T-cell (primary cell): ENCODE data around the gene HPS3. TPM values are rescaled to one million over a fixed set of nuclear protein-coding genes. Genes with fewer than 3 reads are reported as not detected.

ENCODE experiments used
- ATAC-seq, 4 experiments: fragments of 200-7000 bp in 3 of 4; fragments of 150-1000 bp in 1 of 4; cut with Tn5 transposase; replicated peaks in 1 of 4; 1 replicate in 3 of 4; 2 replicates in 1 of 4; pipeline ENCODE4 v1.10.0; 2021; ENCODE audit warnings: moderate library complexity in 3 of 4, mild to moderate bottlenecking in 2 of 4, moderate number of reproducible peaks in 1 of 4
- CTCF ChIA-PET, 2 donors: fragments of 300-600 bp; sonication (Branson Sonifier 250); formaldehyde crosslinking; loops; one replicate each; lab custom pipeline; 2022; ENCODE audit warnings: antibody characterized with exemption in 2 of 2; lab: Charles Lee
- POLR2A ChIA-PET, 2 donors: fragments of 300-600 bp; sonication (Branson Sonifier 250); formaldehyde crosslinking; loops; one replicate each; lab custom pipeline; 2022; ENCODE audit warnings: antibody characterized with exemption in 2 of 2; lab: Charles Lee
- DNase-seq, 35 experiments: peaks; one replicate each; pipeline versions ENCODE4 v3.0.0 to v3.0.0-alpha.2; 2013 to 2023
- H3K27ac ChIP-seq: one replicate; pipeline ENCODE4 v1.5.1; 2013; ENCODE audit warnings: low read length
- H3K27me3 ChIP-seq, 2 experiments: replicated peaks in 1 of 2; 1 replicate in 1 of 2; 2 replicates in 1 of 2; pipeline versions ENCODE4 v1.6.1 to v1.7.0; 2013; ENCODE audit warnings: low read length in 1 of 2, mixed read lengths in 1 of 2; ENCODE audit not compliant: control insufficient read depth in 2 of 2, insufficient read depth in 2 of 2; ENCODE audit errors: extremely low read depth in 1 of 2
- H3K36me3 ChIP-seq, 2 donors: 1 replicate in 1 of 2; 2 replicates in 1 of 2; pipeline versions ENCODE4 v1.6.1 to v1.7.0; 2013; ENCODE audit warnings: low read length in 1 of 2; ENCODE audit not compliant: control insufficient read depth in 2 of 2, insufficient read depth in 1 of 2; ENCODE audit errors: extremely low read depth in 1 of 2
- H3K4me1 ChIP-seq, 2 experiments: 1 replicate in 1 of 2; 2 replicates in 1 of 2; pipeline versions ENCODE4 v1.6.1 to v1.7.0; 2013; ENCODE audit warnings: low read length in 2 of 2, mixed read lengths in 1 of 2; ENCODE audit not compliant: insufficient read depth in 2 of 2, control insufficient read depth in 1 of 2; ENCODE audit errors: extremely low read depth in 1 of 2
- H3K4me3 ChIP-seq, 2 donors: 1 replicate in 1 of 2; 2 replicates in 1 of 2; pipeline versions ENCODE4 v1.5.1 to v1.7.0; 2013; ENCODE audit warnings: mild to moderate bottlenecking in 2 of 2, low read length in 1 of 2, moderate library complexity in 1 of 2; ENCODE audit not compliant: control insufficient read depth in 1 of 2; ENCODE audit errors: extremely low read depth in 1 of 2
- H3K9me3 ChIP-seq: 2 replicates; pipeline ENCODE4 v1.7.0; 2013
- H3K27ac Mint-ChIP-seq, 2 donors: one replicate each; pipeline ENCODE4 v1.8.0; 2020 to 2021; ENCODE audit warnings: mild to moderate bottlenecking in 2 of 2, mixed read lengths in 2 of 2
- H3K27me3 Mint-ChIP-seq, 2 donors: one replicate each; pipeline ENCODE4 v1.8.0; 2021 to 2022; ENCODE audit warnings: mixed read lengths in 2 of 2
- H3K36me3 Mint-ChIP-seq: one replicate; pipeline ENCODE4 v1.8.0; 2021; ENCODE audit warnings: mixed read lengths
- H3K4me1 Mint-ChIP-seq, 3 donors: one replicate each; pipeline ENCODE4 v1.8.0; 2020 to 2022; ENCODE audit warnings: mixed read lengths in 3 of 3, mild to moderate bottlenecking in 1 of 3
- H3K4me3 Mint-ChIP-seq, 3 donors: one replicate each; pipeline ENCODE4 v1.8.0; 2020 to 2022; ENCODE audit warnings: mild to moderate bottlenecking in 3 of 3, mixed read lengths in 3 of 3, moderate library complexity in 3 of 3
- H3K9me3 Mint-ChIP-seq, 3 donors: one replicate each; pipeline ENCODE4 v1.8.0; 2020 to 2022; ENCODE audit warnings: mixed read lengths in 3 of 3
- WGBS: methylation state at CpG from one replicate; pipeline ENCODE4 v1.1.5; 2013; ENCODE audit warnings: missing lambda C conversion rate; ENCODE audit not compliant: insufficient coverage; 5-methylcytosine and 5-hydroxymethylcytosine counted together
- total RNA-seq, 35 experiments: library from RNA in 6 of 35; stranded (reverse) in 6 of 35; fragments of 120-200 nt in 1 of 35; gene quantifications; one replicate each; pipeline versions ENCODE4 v1.2.1 to v1.2.4 and lab custom pipeline; 2013 to 2026

The HPS3 gene
- total RNA-seq, 5 donors from 2014 or later (not counting 1 experiment from before 2014, with no cell fraction given): 18.6 to 28.4 (median 21.5) TPM

DNA sequence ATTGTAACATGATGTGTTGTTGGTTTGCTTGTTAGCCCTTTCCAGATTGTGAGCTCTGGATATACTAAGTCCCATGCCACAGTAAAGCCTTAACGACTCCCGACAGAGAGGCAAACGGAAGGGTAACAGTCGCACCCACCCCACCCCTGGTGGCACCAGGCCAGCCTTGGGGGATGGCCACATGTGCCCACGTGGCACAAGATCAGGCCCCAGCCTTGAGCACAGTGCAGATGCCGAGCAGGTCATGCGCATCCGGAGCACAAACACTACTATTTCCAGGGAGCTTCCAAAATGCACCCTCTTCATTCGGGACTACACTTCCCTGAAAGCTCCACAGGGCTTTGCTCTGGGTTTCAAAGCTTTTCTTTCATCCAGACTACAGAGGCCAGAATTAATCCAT, 10.7 kb upstream of the HPS3 start:
- Mint-ChIP-seq H3K4me3 (no peak overlapping the region), H3K27ac (no peak overlapping the region), H3K9me3 (no peaks in the 10 kb centered on the region), H3K27me3 (no peaks in the 10 kb centered on the region), H3K36me3 (no peaks in the 10 kb centered on the region), H3K4me1 (peaks cover 0 to 2% (median 2%) of the 10 kb centered on the region in 3 donors)
- 91% methylated on average over 9 of the region's 9 CpGs for WGBS
- Histone ChIP-seq H3K27ac (no peak overlapping the region), H3K27me3 (no peaks in the 10 kb centered on the region), H3K36me3 (no peaks in the 10 kb centered on the region), H3K9me3 (no peaks in the 10 kb centered on the region), H3K4me3 (no peak overlapping the region), H3K4me1 (no peaks in the 10 kb centered on the region)
- CTCF ChIA-PET: interaction anchor here (1.4 to 3.4 kb wide), 5 partner anchors 153 to 164 kb away, joined by 4 to 47 read pairs (median 12); no protein-coding TSS in a partner anchor
- POLR2A ChIA-PET: interaction anchor here in 1 of 2 donors (0.6 kb wide), 1 partner anchor 178 kb away, joined by 3 read pairs; no protein-coding TSS in a partner anchor
- DNase-seq (no peak), ATAC-seq (no peak)

DNA sequence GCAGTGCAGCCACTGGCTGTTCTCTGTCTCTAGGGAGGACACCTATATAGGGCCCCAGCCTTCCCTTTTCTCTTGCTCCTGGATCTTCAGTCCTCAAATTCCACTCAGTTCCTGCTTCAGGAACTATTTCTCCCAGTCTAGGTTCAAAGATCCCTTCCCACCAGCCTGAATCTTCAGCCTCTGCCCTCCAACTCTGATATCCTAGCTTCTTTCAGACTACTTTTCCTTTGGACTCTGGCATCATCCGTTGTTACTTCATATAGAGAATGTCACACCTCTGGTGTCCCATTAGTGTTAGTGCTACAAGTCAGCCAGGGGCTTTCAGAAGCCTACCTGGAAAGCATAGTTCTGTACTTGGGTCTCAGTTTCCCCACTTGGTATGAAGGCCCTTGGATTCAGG, 10.0 kb upstream of the HPS3 start:
- Histone ChIP-seq H3K4me3 (no peak overlapping the region), H3K27ac (no peak overlapping the region), H3K27me3 (peaks cover 0 to 3% of the 10 kb centered on the region in 2 experiments), H3K36me3 (no peaks in the 10 kb centered on the region), H3K4me1 (no peaks in the 10 kb centered on the region), H3K9me3 (no peaks in the 10 kb centered on the region)
- WGBS: 100% methylated on average over 1 of the region's 1 CpG
- DNase-seq: no peak
- ATAC-seq: no peak
- Mint-ChIP-seq H3K36me3 (no peaks in the 10 kb centered on the region), H3K4me1 (peaks cover 0 to 2% (median 2%) of the 10 kb centered on the region in 3 donors), H3K4me3 (no peak overlapping the region), H3K9me3 (no peaks in the 10 kb centered on the region), H3K27me3 (peaks cover 2 to 6% of the 10 kb centered on the region in 2 donors), H3K27ac (no peak overlapping the region)
- ChIA-PET POLR2A (interaction anchor here (0.5 to 1.1 kb wide), 3 partner anchors 11 to 130 kb away, joined by 3 read pairs; no protein-coding TSS in a partner anchor), CTCF (interaction anchor here (0.6 to 3.4 kb wide), 27 partner anchors 10 to 689 kb away, joined by 3 to 47 read pairs (median 4); partner anchors contain the start of gene HPS3 (in 1 of the 2))

DNA sequence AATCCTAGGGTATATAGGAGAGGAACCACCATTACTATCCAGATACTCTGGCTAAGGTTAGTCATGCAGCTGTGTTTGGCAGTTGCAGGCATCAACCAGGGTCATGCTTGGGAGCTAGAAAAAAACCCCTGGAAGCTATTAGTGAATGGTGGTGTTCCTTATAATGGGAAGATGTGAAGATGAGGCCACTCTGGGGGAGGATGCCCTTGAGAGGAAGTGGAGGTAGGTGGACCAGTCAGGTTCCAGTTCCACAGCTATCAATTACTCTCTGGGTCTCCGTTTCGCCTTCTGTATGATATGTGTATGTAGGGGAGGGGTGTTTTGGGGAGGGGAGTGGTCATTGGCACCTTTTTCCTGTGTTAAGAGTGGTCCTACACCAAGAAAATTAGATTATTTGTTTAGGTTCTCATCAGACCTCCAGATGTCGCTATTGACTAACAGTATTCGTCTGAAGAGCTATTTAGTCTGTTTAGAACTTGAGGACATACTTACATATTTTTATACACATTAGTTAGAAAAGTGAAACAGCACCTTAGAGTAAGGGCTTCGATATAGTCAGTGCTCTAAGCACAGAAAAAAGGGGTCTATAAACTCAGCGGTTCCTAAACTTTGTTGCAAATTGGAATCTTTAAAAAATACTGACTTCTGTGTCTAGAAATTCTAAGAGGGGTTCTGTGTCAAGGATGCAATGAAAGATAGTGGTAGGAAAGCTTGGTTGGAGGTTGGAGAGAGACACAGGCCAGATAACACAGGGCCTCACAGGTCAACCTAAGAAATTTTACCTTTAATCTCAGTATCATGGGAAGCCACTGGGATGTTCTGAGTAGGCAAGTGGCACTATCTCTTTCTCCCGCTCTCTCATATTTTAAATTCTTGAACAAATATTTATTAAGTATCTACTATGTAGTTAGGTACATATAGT, 9.1 kb upstream of the HPS3 start:
- Mint-ChIP-seq H3K9me3 (no peaks in the 10 kb centered on the region), H3K27ac (peak overlapping the region in 1 of 2 donors; percentile 34), H3K4me3 (no peak overlapping the region), H3K27me3 (peaks cover 2 to 12% of the 10 kb centered on the region in 2 donors), H3K4me1 (peaks cover 0 to 2% (median 2%) of the 10 kb centered on the region in 3 donors), H3K36me3 (no peaks in the 10 kb centered on the region)
- no peaks in the 10 kb centered on the region for H3K36me3 ChIP-seq
- no peak overlapping the region for H3K27ac ChIP-seq
- 33% methylated on average over 1 of the region's 7 CpGs for WGBS
- no peaks in the 10 kb centered on the region for H3K4me1 ChIP-seq
- H3K27me3 ChIP-seq: peaks cover 0 to 3% of the 10 kb centered on the region in 2 experiments
- H3K9me3 ChIP-seq: no peaks in the 10 kb centered on the region
- ChIA-PET POLR2A (interaction anchor here (0.6 to 1.1 kb wide), 2 partner anchors 10 to 131 kb away, joined by 3 read pairs; no protein-coding TSS in a partner anchor), CTCF (interaction anchor here (0.5 to 3.4 kb wide), 54 partner anchors 9 to 688 kb away, joined by 3 to 47 read pairs (median 4); partner anchors contain the start of genes COMMD2 (in 1 of the 2) and HPS3 (in 1 of the 2))
- ATAC-seq (peak; percentile 67 to 78 (median 74)), DNase-seq (peak in 9 of 35 experiments; percentile 2 to 80 (median 11))
- H3K4me3 ChIP-seq: no peak overlapping the region

DNA sequence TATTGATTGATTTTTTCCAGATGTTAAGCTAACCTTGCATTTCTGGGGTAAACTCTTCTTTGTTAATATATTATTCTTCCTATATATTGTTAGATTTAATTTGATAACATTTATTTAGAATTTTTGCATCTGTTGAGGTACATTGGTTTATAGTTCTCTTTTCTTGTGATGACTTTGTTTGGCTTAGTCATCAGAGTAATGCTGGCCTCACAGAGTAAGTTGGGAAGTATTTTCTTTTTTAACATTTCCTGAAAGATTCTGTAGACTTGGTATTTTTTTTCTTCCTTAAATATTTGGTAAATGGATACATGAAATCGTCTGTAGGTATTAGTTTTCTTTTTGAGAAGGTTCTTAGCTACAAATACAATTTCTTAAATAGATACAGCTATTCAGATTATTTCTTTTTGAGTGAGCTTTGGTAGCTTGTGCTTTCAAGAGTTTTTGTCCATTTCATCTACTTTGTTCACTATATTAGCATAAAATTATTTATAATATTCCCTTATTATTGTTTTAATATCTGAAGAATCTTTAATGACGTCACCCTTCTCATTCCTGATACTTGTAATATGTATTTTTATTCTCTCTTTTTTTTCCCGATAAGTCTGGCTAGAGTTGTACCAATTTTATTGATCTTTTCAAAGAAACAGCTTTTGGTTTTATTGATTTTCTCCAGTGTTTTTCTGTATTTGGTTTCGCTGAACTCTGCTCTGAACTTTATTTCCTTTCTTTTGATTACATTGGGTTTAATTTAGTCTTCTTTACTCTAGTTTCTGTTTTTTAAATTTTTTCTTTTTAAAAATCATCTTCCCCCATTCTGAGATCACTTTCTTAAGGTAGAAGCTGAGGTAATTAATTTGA, 6.5 kb upstream of the HPS3 start:
- ChIA-PET CTCF (interaction anchor here (0.7 to 1.2 kb wide), 6 partner anchors 123 to 220 kb away, joined by 3 to 7 read pairs (median 3); no protein-coding TSS in a partner anchor), POLR2A (interaction anchor here in 1 of 2 donors (0.7 kb wide), 1 partner anchor 31 kb away, joined by 3 read pairs; no protein-coding TSS in a partner anchor)
- Histone ChIP-seq H3K9me3 (no peaks in the 10 kb centered on the region), H3K27ac (no peak overlapping the region), H3K27me3 (peaks cover 0 to 7% of the 10 kb centered on the region in 2 experiments), H3K36me3 (no peaks in the 10 kb centered on the region), H3K4me1 (no peaks in the 10 kb centered on the region), H3K4me3 (no peak overlapping the region)
- DNase-seq: no peak
- no CpG with 5 or more reads among the region's 4 CpGs for WGBS
- no peak for ATAC-seq
- H3K27me3 Mint-ChIP-seq: peaks cover 6 to 18% of the 10 kb centered on the region in 2 donors
- no peaks in the 10 kb centered on the region for H3K36me3 Mint-ChIP-seq
- H3K4me3 Mint-ChIP-seq: no peak overlapping the region
- H3K27ac Mint-ChIP-seq: no peak overlapping the region
- H3K4me1 Mint-ChIP-seq: peaks cover 0 to 2% (median 2%) of the 10 kb centered on the region in 3 donors
- no peaks in the 10 kb centered on the region for H3K9me3 Mint-ChIP-seq

DNA sequence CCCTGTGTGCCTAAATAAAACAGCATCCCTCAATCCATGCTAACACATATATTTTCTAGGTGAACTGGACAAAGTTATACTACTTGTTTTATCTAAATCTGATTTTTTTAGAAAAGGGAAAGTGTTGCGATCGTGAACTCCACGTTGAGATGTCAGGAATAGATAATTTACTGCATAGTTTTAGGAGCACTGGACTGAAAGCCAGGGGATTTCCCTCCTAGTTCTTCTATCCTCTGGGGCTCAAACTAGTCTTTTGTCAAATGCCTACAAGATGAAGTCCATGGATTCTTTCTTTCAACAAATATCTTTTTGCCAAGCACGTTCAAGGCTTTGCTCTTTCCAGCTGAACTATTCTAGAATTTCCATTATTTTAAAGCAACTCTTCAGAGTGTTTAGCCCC, 617 bp upstream of the HPS3 start:
- peak overlapping the region; percentile 68 to 85 for H3K27ac Mint-ChIP-seq
- Histone ChIP-seq H3K27me3 (peaks cover 0 to 7% of the 10 kb centered on the region in 2 experiments), H3K9me3 (no peaks in the 10 kb centered on the region), H3K36me3 (no peaks in the 10 kb centered on the region), H3K4me1 (peaks cover 15 to 17% of the 10 kb centered on the region in 2 experiments), H3K27ac (peak overlapping the region; percentile 59), H3K4me3 (peak overlapping the region; percentile 97)
- peaks cover 6 to 18% of the 10 kb centered on the region in 2 donors for H3K27me3 Mint-ChIP-seq
- ATAC-seq (no peak), DNase-seq (peak in 1 of 35 experiments; percentile 21)
- peak overlapping the region; percentile 90 to 99 (median 96) for H3K4me3 Mint-ChIP-seq
- no peaks in the 10 kb centered on the region for H3K9me3 Mint-ChIP-seq
- WGBS: 0% methylated on average over 1 of the region's 4 CpGs
- ChIA-PET CTCF (interaction anchor here (0.6 to 3.0 kb wide), 6 partner anchors 8 to 624 kb away, joined by 3 to 26 read pairs (median 6); partner anchors contain the start of gene COMMD2 (in 2 of the 2)), POLR2A (interaction anchor here in 1 of 2 donors (0.9 kb wide), 1 partner anchor 128 kb away, joined by 3 read pairs; no protein-coding TSS in a partner anchor)
- peaks cover 42 to 43% (median 42%) of the 10 kb centered on the region in 3 donors for H3K4me1 Mint-ChIP-seq
- peaks cover 5% of the 10 kb centered on the region for H3K36me3 Mint-ChIP-seq
